ENCODE results near the gene SLC35F3. TPM values are rescaled to one million over a fixed set of nuclear protein-coding genes. Genes with fewer than 3 reads are reported as not detected.

The SLC35F3 gene
- total RNA-seq, 1 experiment from 2014 or later = 19.1 TPM

GRCh38 chr1:234320069-234320468 lies 415.6 kb downstream of the SLC35F3 start:
- no TSS peak for BruUV-seq (replicated peaks)
- ChIA-PET CTCF (no interaction called here), POLR2A (no interaction called here)
- DNase-seq (ENCODE audit: low read depth, low spot score) (no peak), ATAC-seq (no peak)
- Histone ChIP-seq H3K4me1 (ENCODE audit: control insufficient read depth, insufficient read depth, low read length) (no peaks in the 10 kb centered on the region), H3K36me3 (ENCODE audit: control insufficient read depth, insufficient read depth, low read length) (no peaks in the 10 kb centered on the region), H3K27ac (ENCODE audit: low read length) (no peak overlapping the region), H3K27me3 (ENCODE audit: control insufficient read depth, insufficient read depth, low read length) (no peaks in the 10 kb centered on the region), H3K4me3 (ENCODE audit: low read depth in 2 of 2, low read length in 2 of 2) (no peak overlapping the region), H3K9me3 (ENCODE audit: control insufficient read depth, insufficient read depth, low read depth, low read length) (no peaks in the 10 kb centered on the region)
- in situ Hi-C loops (cut with HindIII; ENCODE audit: low pct_unique_long_range_greater_than_20kb, low sequenced_read_pairs) (no loop called here), intact Hi-C loops (cut with micrococcal nuclease; ENCODE audit: unreplicated experiment) (no loop called here)
- no peak for TF ChIP-seq SIN3A (IDR thresholded peaks at IDR 0.05; ENCODE audit: borderline replicate concordance, insufficient read depth, low read depth, low read length)
- TF ChIP-seq POLR2AphosphoS5 (IDR thresholded peaks at IDR 0.05; ENCODE audit: low read depth, low read length) = no peak
- TF ChIP-seq CTCF (IDR thresholded peaks at IDR 0.05) = no peak
- TF ChIP-seq REST (IDR thresholded peaks at IDR 0.05; ENCODE audit: insufficient read depth in 1 of 2, low read depth in 2 of 2, low read length in 1 of 2) = no peak
- no peak for TF ChIP-seq TCF7L2 (IDR thresholded peaks at IDR 0.05; ENCODE audit: low read depth, low read length)

GRCh38 chr1:234320549-234320948 lies 416.1 kb downstream of the SLC35F3 start:
- Histone ChIP-seq H3K4me1 (ENCODE audit: control insufficient read depth, insufficient read depth, low read length) (no peaks in the 10 kb centered on the region), H3K27ac (ENCODE audit: low read length) (no peak overlapping the region), H3K36me3 (ENCODE audit: control insufficient read depth, insufficient read depth, low read length) (no peaks in the 10 kb centered on the region), H3K9me3 (ENCODE audit: control insufficient read depth, insufficient read depth, low read depth, low read length) (no peaks in the 10 kb centered on the region), H3K4me3 (ENCODE audit: low read depth in 2 of 2, low read length in 2 of 2) (no peak overlapping the region), H3K27me3 (ENCODE audit: control insufficient read depth, insufficient read depth, low read length) (no peaks in the 10 kb centered on the region)
- intact Hi-C loops (cut with micrococcal nuclease; ENCODE audit: unreplicated experiment) = no loop called here
- DNase-seq (ENCODE audit: low read depth, low spot score) (no peak), ATAC-seq (no peak)
- TF ChIP-seq SIN3A (IDR thresholded peaks at IDR 0.05; ENCODE audit: borderline replicate concordance, insufficient read depth, low read depth, low read length) (no peak), CTCF (IDR thresholded peaks at IDR 0.05) (no peak), REST (IDR thresholded peaks at IDR 0.05; ENCODE audit: insufficient read depth in 1 of 2, low read depth in 2 of 2, low read length in 1 of 2) (no peak)
- POLR2A ChIA-PET = interaction anchor here (0.6 kb wide), 1 partner anchor 43 kb away, joined by 3 read pairs; no protein-coding TSS in a partner anchor
- BruUV-seq (replicated peaks) = no TSS peak
- in situ Hi-C loops (cut with HindIII; ENCODE audit: low pct_unique_long_range_greater_than_20kb, low sequenced_read_pairs) = no loop called here
- CTCF ChIA-PET = no interaction called here
